Breast epithelium (tissue), 3 donors: ENCODE data around the gene ODAD4.

Experiments used
- CTCF ChIP-seq, 3 donors: fragments of 450-650 bp; IDR thresholded peaks; one replicate each; pipeline ENCODE4 v1.5.1; 2016 to 2017; ENCODE audit warnings: antibody characterized with exemption in 3 of 3, mild to moderate bottlenecking in 3 of 3, moderate library complexity in 3 of 3
- POLR2A ChIP-seq: fragments of 450-650 bp; IDR thresholded peaks from one replicate; pipeline ENCODE4 v1.6.1; 2016; ENCODE audit warnings: antibody characterized with exemption, mild to moderate bottlenecking, moderate library complexity
- POLR2AphosphoS5 ChIP-seq, 3 donors: sonication (generic); formaldehyde crosslinking; IDR thresholded peaks; one replicate each; pipeline ENCODE4 v1.6.1; 2017; ENCODE audit warnings: antibody characterized with exemption in 3 of 3

- no peak for TF ChIP-seq CTCF (IDR thresholded peaks at IDR 0.05)
- TF ChIP-seq POLR2AphosphoS5 (IDR thresholded peaks at IDR 0.05): no peak
- no peak for TF ChIP-seq POLR2A
These were observed 47.7 kb upstream of the ODAD4 start for GRCh38 chr17:41882756-41883155.
